Caco-2 (cell line): ENCODE measurements around the gene RARA. TPM values are rescaled to one million over a fixed set of nuclear protein-coding genes. Genes with fewer than 3 reads are reported as not detected.

Source experiments
- BruUV-seq: library from RNA; stranded (reverse); fragments of 400-500 nt; replicated peaks from 2 replicates; lab custom pipeline; 2021; lab: Mats Ljungman, UMichigan
- CTCF ChIA-PET: fragments of 300-600 bp; sonication (Branson Sonifier 250); formaldehyde crosslinking; loops from one replicate; lab custom pipeline; 2022; ENCODE audit warnings: antibody characterized with exemption; lab: Charles Lee
- POLR2A ChIA-PET: fragments of 300-600 bp; sonication (Branson Sonifier 250); formaldehyde crosslinking; loops from one replicate; lab custom pipeline; 2022; ENCODE audit warnings: antibody characterized with exemption; lab: Charles Lee
- DNase-seq, 2 experiments: peaks; one replicate each; pipeline versions ENCODE4 v3.0.0 to v3.0.0-alpha.2; 2020 to 2022
- H3K27me3 ChIP-seq: replicated peaks from 2 replicates; pipeline ENCODE4 v1.6.0; 2011; ENCODE audit warnings: low read length; ENCODE audit not compliant: control insufficient read depth, insufficient read depth
- H3K36me3 ChIP-seq: 2 replicates; pipeline ENCODE4 v1.5.1; 2011; ENCODE audit warnings: low read length; ENCODE audit not compliant: control insufficient read depth, insufficient read depth
- H3K4me1 ChIP-seq: fragments of 250-450 bp; sonication (Bioruptor Pico); 2 replicates; pipeline ENCODE4 v1.5.1; 2020; ENCODE audit warnings: mild to moderate bottlenecking
- H3K4me3 ChIP-seq: 2 replicates; pipeline ENCODE4 v1.5.1; 2011; ENCODE audit warnings: low read depth, mild to moderate bottlenecking, control low read depth, low read length
- H3K9me3 ChIP-seq: fragments of 250-450 bp; sonication (Bioruptor Pico); 2 replicates; pipeline ENCODE4 v1.5.1; 2020; ENCODE audit warnings: mild to moderate bottlenecking, moderate library complexity
- H3K27ac Mint-ChIP-seq: one replicate; pipeline ENCODE4 v1.8.0; 2022; ENCODE audit warnings: mixed read lengths; ENCODE audit not compliant: unreplicated experiment
- H3K27me3 Mint-ChIP-seq: one replicate; pipeline ENCODE4 v1.8.0; 2022; ENCODE audit warnings: mixed read lengths; ENCODE audit not compliant: insufficient read depth, unreplicated experiment
- H3K36me3 Mint-ChIP-seq: one replicate; pipeline ENCODE4 v1.8.0; 2022; ENCODE audit warnings: mild to moderate bottlenecking, mixed read lengths; ENCODE audit not compliant: insufficient read depth, unreplicated experiment
- H3K4me1 Mint-ChIP-seq: one replicate; pipeline ENCODE4 v1.8.0; 2022; ENCODE audit warnings: low read depth, mixed read lengths; ENCODE audit not compliant: unreplicated experiment
- H3K4me3 Mint-ChIP-seq: one replicate; pipeline ENCODE4 v1.8.0; 2022; ENCODE audit warnings: mild to moderate bottlenecking, moderate library complexity, mixed read lengths; ENCODE audit not compliant: unreplicated experiment
- H3K9me3 Mint-ChIP-seq: one replicate; pipeline ENCODE4 v1.8.0; 2022; ENCODE audit warnings: mixed read lengths; ENCODE audit not compliant: unreplicated experiment
- intact Hi-C: fragments of 100-400 bp; cut with micrococcal nuclease; formaldehyde crosslinking; loops from one replicate; pipeline ENCODE4 v1.10.0; 2022; ENCODE audit not compliant: unreplicated experiment
- total RNA-seq: library from RNA; stranded (reverse); gene quantifications from 2 replicates; pipeline ENCODE4 v1.2.3, GENCODE V29; 2022
- TF ChIP-seq, protein P1 (sequence below), 2 experiments: fragments of 200-600 bp in 1 of 2; IDR thresholded peaks; 1 replicate in 1 of 2; 2 replicates in 1 of 2; pipeline versions ENCODE4 v1.5.1 to v1.8.0; 2011 to 2022; ENCODE audit warnings: antibody characterized with exemption in 1 of 2, control low read depth in 1 of 2, inconsistent platforms in 1 of 2, low read depth in 1 of 2, low read length in 1 of 2, mild to moderate bottlenecking in 1 of 2, moderate library complexity in 1 of 2; ENCODE audit not compliant: insufficient read depth in 1 of 2, severe bottlenecking in 1 of 2, unreplicated experiment in 1 of 2

Gene RARA
- total RNA-seq, 1 experiment from 2014 or later: 27.6 TPM

DNA sequence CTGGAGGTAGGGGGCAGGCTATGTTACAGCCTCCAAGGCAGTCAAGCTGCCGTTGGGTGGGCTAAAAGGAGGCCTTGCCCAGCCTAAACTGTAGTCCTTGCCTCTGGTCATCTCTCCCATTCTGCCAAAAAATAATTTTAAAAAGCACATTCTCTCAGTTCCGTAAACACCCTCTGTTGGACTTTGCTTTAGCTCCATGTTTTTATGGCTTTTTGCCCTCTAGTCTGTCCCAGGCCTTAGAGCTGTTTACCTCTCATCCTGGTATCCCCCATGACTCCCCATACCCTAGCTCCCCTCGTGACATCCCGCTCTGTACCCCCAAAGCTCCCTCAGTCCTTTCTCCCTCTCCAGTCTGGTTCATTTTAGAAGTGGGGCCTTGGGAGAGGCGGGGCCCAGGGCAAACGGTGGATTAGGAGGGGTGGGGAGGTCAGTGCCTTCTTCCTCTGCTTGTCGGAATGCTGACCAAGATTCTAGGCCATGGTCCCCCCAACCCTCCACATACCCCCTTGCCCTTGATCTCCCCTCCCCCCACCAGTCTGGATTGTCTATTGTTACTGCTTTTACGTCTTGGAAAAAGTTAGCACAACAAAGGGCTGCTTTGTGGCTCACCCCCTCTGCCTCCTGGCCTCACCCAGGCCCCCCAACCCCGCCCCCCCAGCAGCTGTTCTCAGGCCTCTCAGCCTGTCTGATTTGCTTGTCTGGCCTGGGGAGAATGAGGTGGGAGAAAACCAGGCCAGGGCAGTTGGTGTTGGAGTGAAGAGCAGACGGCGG lies 37.2 kb downstream of the RARA start:
- H3K9me3 ChIP-seq: no peaks in the 10 kb centered on the region
- no TSS peak for BruUV-seq
- no peak for DNase-seq
- Mint-ChIP-seq H3K36me3 (peaks cover 44% of the 10 kb centered on the region), H3K27me3 (no peaks in the 10 kb centered on the region), H3K9me3 (no peaks in the 10 kb centered on the region), H3K4me3 (peak overlapping the region; percentile 89), H3K27ac (peak overlapping the region; percentile 93), H3K4me1 (peaks cover 24% of the 10 kb centered on the region)
- intact Hi-C loops: loop anchor here (1.0 to 2.0 kb wide), 4 partner anchors 12 to 43 kb away; no protein-coding TSS in a partner anchor
- no peaks in the 10 kb centered on the region for H3K27me3 ChIP-seq
- peak overlapping the region; percentile 64; the same call in 1 of the 2 replicates for H3K4me3 ChIP-seq
- TF ChIP-seq, protein P1, sequence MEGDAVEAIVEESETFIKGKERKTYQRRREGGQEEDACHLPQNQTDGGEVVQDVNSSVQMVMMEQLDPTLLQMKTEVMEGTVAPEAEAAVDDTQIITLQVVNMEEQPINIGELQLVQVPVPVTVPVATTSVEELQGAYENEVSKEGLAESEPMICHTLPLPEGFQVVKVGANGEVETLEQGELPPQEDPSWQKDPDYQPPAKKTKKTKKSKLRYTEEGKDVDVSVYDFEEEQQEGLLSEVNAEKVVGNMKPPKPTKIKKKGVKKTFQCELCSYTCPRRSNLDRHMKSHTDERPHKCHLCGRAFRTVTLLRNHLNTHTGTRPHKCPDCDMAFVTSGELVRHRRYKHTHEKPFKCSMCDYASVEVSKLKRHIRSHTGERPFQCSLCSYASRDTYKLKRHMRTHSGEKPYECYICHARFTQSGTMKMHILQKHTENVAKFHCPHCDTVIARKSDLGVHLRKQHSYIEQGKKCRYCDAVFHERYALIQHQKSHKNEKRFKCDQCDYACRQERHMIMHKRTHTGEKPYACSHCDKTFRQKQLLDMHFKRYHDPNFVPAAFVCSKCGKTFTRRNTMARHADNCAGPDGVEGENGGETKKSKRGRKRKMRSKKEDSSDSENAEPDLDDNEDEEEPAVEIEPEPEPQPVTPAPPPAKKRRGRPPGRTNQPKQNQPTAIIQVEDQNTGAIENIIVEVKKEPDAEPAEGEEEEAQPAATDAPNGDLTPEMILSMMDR (IDR thresholded peaks at IDR 0.05; ENCODE audit: insufficient read depth in 1 of 2, low read depth in 1 of 2, low read length in 1 of 2, severe bottlenecking in 1 of 2, unreplicated experiment in 1 of 2): no peak
- CTCF ChIA-PET: interaction anchor here (1.0 to 2.9 kb wide), 11 partner anchors 9 to 233 kb away, joined by 3 to 40 read pairs (median 5); partner anchors contain the start of gene TOP2A
- POLR2A ChIA-PET: interaction anchor here (0.5 to 2.1 kb wide), 9 partner anchors 11 to 98 kb away, joined by 3 to 36 read pairs (median 3); partner anchors contain the start of gene TOP2A
- peaks cover 38% of the 10 kb centered on the region for H3K4me1 ChIP-seq
- H3K36me3 ChIP-seq: peaks cover 2% of the 10 kb centered on the region; the same call in 1 of the 2 replicates

DNA sequence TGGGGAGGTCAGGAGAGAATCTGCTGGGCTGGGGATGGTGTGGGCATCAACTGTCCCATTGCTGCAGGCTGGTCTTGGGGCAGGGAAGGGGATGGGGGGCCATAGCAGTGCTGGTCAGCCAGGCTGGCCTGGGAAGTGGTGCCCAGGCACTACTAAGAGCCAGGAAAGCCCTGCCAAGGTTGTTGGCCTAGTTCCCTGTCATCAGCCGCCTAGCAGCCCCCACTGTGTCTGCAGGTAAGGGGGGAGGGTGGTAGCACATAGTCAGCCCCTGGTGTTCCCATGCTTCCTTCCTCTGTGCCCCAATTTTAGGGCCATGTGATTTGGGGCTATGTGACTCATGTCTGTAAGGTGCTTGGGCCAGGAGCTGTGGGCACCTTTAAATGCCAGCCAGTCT lies 37.8 kb downstream of the RARA start:
- Histone ChIP-seq H3K9me3 (no peaks in the 10 kb centered on the region), H3K36me3 (peaks cover 2% of the 10 kb centered on the region; the same call in 1 of the 2 replicates), H3K27me3 (no peaks in the 10 kb centered on the region), H3K4me1 (peaks cover 38% of the 10 kb centered on the region), H3K4me3 (no peak overlapping the region)
- POLR2A ChIA-PET: no interaction called here
- no peaks in the 10 kb centered on the region for H3K9me3 Mint-ChIP-seq
- intact Hi-C loops: loop anchor here (1.0 to 2.0 kb wide), 2 partner anchors 12 to 44 kb away; no protein-coding TSS in a partner anchor
- TF ChIP-seq, protein P1 (IDR thresholded peaks at IDR 0.05; ENCODE audit: insufficient read depth in 1 of 2, low read depth in 1 of 2, low read length in 1 of 2, severe bottlenecking in 1 of 2, unreplicated experiment in 1 of 2): no peak
- H3K36me3 Mint-ChIP-seq: peaks cover 44% of the 10 kb centered on the region
- H3K4me1 Mint-ChIP-seq: peaks cover 24% of the 10 kb centered on the region
- H3K27me3 Mint-ChIP-seq: no peaks in the 10 kb centered on the region
- CTCF ChIA-PET: interaction anchor here (1.2 to 2.9 kb wide), 3 partner anchors 8 to 186 kb away, joined by 3 to 39 read pairs (median 7); no protein-coding TSS in a partner anchor
- H3K27ac Mint-ChIP-seq: peak overlapping the region; percentile 93
- DNase-seq: no peak
- peak overlapping the region; percentile 28 for H3K4me3 Mint-ChIP-seq
- no TSS peak for BruUV-seq

DNA sequence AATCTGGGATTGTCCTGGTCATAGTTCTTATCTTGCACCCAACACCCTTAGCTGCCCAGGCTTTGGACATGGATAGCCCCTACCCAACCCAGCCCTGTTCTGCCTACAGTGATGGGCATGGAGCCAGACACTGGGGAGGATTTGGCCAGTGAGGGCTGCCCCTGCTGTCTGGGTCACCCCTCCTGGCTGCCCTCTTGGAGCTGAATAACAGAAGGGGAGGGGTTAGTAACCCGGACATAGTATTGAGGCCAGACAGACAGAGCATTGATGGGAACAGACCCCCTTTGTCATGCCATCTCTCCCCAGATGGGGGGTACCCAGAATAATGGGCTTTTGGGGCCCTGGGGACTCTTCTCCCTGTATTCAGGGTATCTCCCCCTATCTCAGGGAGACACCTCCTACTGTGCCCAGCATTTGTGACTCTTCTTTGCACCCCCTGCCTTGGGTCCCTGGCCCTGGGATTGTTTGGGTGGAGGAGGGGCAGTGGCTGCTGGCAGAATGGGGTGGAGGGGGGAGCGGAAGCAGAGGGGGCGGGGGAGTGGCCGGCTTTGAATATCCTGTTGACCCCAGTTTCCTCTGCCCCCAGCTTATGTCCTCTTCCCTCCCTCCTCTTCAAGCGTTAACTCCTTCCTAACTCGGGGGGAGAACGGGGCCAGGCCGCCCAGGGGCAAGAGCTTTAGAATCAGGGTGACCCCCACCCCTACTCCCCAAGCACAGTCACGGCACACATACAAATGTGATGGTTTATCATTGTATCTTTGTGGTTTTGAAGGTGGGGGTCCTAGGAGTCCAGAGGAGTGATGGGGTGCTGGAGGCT lies 38.5 kb downstream of the RARA start:
- H3K9me3 Mint-ChIP-seq: no peaks in the 10 kb centered on the region
- intact Hi-C loops: loop anchor here (2.0 kb wide), 1 partner anchor 45 kb away; no protein-coding TSS in a partner anchor
- BruUV-seq: no TSS peak
- peak overlapping the region; percentile 25 for H3K27ac Mint-ChIP-seq
- H3K27me3 ChIP-seq: no peaks in the 10 kb centered on the region
- H3K4me3 Mint-ChIP-seq: peak overlapping the region; percentile 28
- DNase-seq: no peak
- ChIA-PET POLR2A (no interaction called here), CTCF (no interaction called here)
- H3K4me1 ChIP-seq: peaks cover 38% of the 10 kb centered on the region
- peaks cover 44% of the 10 kb centered on the region for H3K36me3 Mint-ChIP-seq
- peaks cover 28% of the 10 kb centered on the region for H3K4me1 Mint-ChIP-seq
- no peak overlapping the region for H3K4me3 ChIP-seq
- no peaks in the 10 kb centered on the region for H3K27me3 Mint-ChIP-seq
- TF ChIP-seq, protein P1 (IDR thresholded peaks at IDR 0.05; ENCODE audit: insufficient read depth in 1 of 2, low read depth in 1 of 2, low read length in 1 of 2, severe bottlenecking in 1 of 2, unreplicated experiment in 1 of 2): no peak
- H3K36me3 ChIP-seq: peaks cover 5% of the 10 kb centered on the region; the same call in 1 of the 2 replicates
- no peaks in the 10 kb centered on the region for H3K9me3 ChIP-seq
